Pancreas (tissue), 10 donors: ENCODE data around the gene CHST14. TPM values are rescaled to one million over a fixed set of nuclear protein-coding genes. Genes with fewer than 3 reads are reported as not detected.

ENCODE experiments used
- ATAC-seq, 4 donors: fragments of 200-7000 bp; cut with Tn5 transposase; one replicate each; pipeline versions ENCODE4 v1.8.0 to v1.9.1; 2020; ENCODE audit warnings: mild to moderate bottlenecking in 4 of 4, moderate library complexity in 4 of 4
- DNase-seq, 6 donors: peaks; one replicate each; pipeline ENCODE4 v3.0.0-alpha.2; 2020
- FAIRE-seq: peaks from 2 replicates; lab custom pipeline; 2012; peaks lifted over from hg19 to GRCh38; lab: Jason Lieb, UNC
- H3K27ac ChIP-seq, 4 donors: fragments of 200-600 bp; sonication (generic); 1 replicate in 3 of 4; 2 replicates in 1 of 4; pipeline versions ENCODE4 v1.5.0 to v1.8.0; 2020
- H3K27me3 ChIP-seq, 4 donors: fragments of 200-600 bp; one replicate each; pipeline ENCODE4 v1.8.0; 2021
- H3K36me3 ChIP-seq, 3 donors: fragments of 200-600 bp; sonication (generic) in 1 of 3; one replicate each; pipeline versions ENCODE4 v1.5.0 to v1.8.0; 2020 to 2021
- H3K4me1 ChIP-seq, 3 donors: fragments of 200-600 bp; one replicate each; pipeline ENCODE4 v1.8.0; 2021
- H3K4me3 ChIP-seq, 4 donors: fragments of 200-600 bp; sonication (generic) in 2 of 4; one replicate each; pipeline versions ENCODE4 v1.5.0 to v1.8.0; 2020 to 2021
- H3K9me3 ChIP-seq, 4 donors: fragments of 200-600 bp; one replicate each; pipeline ENCODE4 v1.8.0; 2021
- CTCF ChIP-seq, 4 donors: fragments of 200-600 bp; sonication (generic) in 3 of 4; IDR thresholded peaks; one replicate each; pipeline versions ENCODE4 v1.5.0 to v1.8.0; 2021; ENCODE audit warnings: antibody characterized with exemption in 4 of 4
- WGBS, 2 donors: extraction: QIAGEN DNeasy Blood & Tissue Kit; methylation state at CpG; one replicate each; pipeline ENCODE4 v1.1.7; 2013; 5-methylcytosine and 5-hydroxymethylcytosine counted together
- intact Hi-C, 3 donors: fragments of 100-400 bp; cut with DNase I; formaldehyde crosslinking; loops; one replicate each; pipeline versions ENCODE4 v1.11.1 to v1.14.2; 2022
- polyA plus RNA-seq, 2 donors: library from polyadenylated mRNA; stranded (reverse); fragments of 200-250 nt; gene quantifications; one replicate each; pipeline ENCODE4 v1.2.3, GENCODE V29; 2013
- total RNA-seq, 6 donors: library from RNA; stranded (reverse); fragmentation: NEBNext Ultra II Directional in 4 of 6; extraction: Animal tissue kit (Norgen Biotek cat#: 25700) in 4 of 6; gene quantifications; one replicate each; pipeline versions ENCODE4 v1.2.1 to v1.2.4, GENCODE V29; 2021 to 2023
- donor health status: healthy with polysubstance abuse.
- donor health status: DM: no; HTN: no; CAD: no; lungs with moderate emphysema.
- donor health status: DM: no; HTN: no; CAD: no.
- donor health status: control.
- donor health status: control.
- donor health status: Bipolar disorder and iron deficiency.
- donor health status: DM: yes; HTN: yes; CAD: no.
- donor health status: DM: no; HTN: no; CAD: no.
- donor health status: DM: no; HTN: no; CAD: no.
- donor health status: DM: yes; HTN: yes; CAD: no.

The CHST14 gene
- total and polyA plus RNA-seq, 8 donors = 3.1 to 8.9 (median 4.3) TPM

GRCh38 chr15:40493089-40493840 is 22.5 kb downstream of the CHST14 start:
- H3K27me3 ChIP-seq = no peaks in the 10 kb centered on the region
- no peak for TF ChIP-seq CTCF (IDR thresholded peaks at IDR 0.05)
- H3K4me1 ChIP-seq = no peaks in the 10 kb centered on the region
- no peak overlapping the region for H3K4me3 ChIP-seq
- ATAC-seq = no peak
- no peaks in the 10 kb centered on the region for H3K36me3 ChIP-seq
- no peak overlapping the region for H3K27ac ChIP-seq
- no peaks in the 10 kb centered on the region for H3K9me3 ChIP-seq
- no peak for FAIRE-seq
- no peak for DNase-seq
- WGBS, 2 donors = 83 to 86% methylated on average over 8 of the region's 8 CpGs
- intact Hi-C loops = no loop called here

- FAIRE-seq (no peak), DNase-seq (no peak), ATAC-seq (no peak)
- Histone ChIP-seq H3K9me3 (no peaks in the 10 kb centered on the region), H3K27me3 (no peaks in the 10 kb centered on the region), H3K4me1 (no peaks in the 10 kb centered on the region), H3K4me3 (no peak overlapping the region), H3K27ac (no peak overlapping the region), H3K36me3 (no peaks in the 10 kb centered on the region)
- intact Hi-C loops = no loop called here
- WGBS, 2 donors = 93 to 98% methylated on average over 2 of the region's 2 CpGs
- TF ChIP-seq CTCF (IDR thresholded peaks at IDR 0.05) = no peak
These were observed 24.7 kb downstream of the CHST14 start for GRCh38 chr15:40495516-40495915.

GRCh38 chr15:40498418-40498817 is 27.6 kb downstream of the CHST14 start:
- DNase-seq = no peak
- no peaks in the 10 kb centered on the region for H3K27me3 ChIP-seq
- H3K4me3 ChIP-seq = no peak overlapping the region
- H3K9me3 ChIP-seq = no peaks in the 10 kb centered on the region
- intact Hi-C loops = no loop called here
- no peak for TF ChIP-seq CTCF (IDR thresholded peaks at IDR 0.05)
- WGBS, 2 donors = 70 to 75% methylated on average over 5 of the region's 5 CpGs
- no peak for FAIRE-seq
- no peaks in the 10 kb centered on the region for H3K36me3 ChIP-seq
- H3K4me1 ChIP-seq = no peaks in the 10 kb centered on the region
- ATAC-seq = no peak
- no peak overlapping the region for H3K27ac ChIP-seq

GRCh38 chr15:40498891-40499290 is 28.1 kb downstream of the CHST14 start:
- Histone ChIP-seq H3K4me3 (no peak overlapping the region), H3K27me3 (no peaks in the 10 kb centered on the region), H3K9me3 (no peaks in the 10 kb centered on the region), H3K4me1 (no peaks in the 10 kb centered on the region), H3K27ac (no peak overlapping the region), H3K36me3 (no peaks in the 10 kb centered on the region)
- intact Hi-C loops = no loop called here
- DNase-seq (no peak), FAIRE-seq (no peak), ATAC-seq (no peak)
- TF ChIP-seq CTCF (IDR thresholded peaks at IDR 0.05) = no peak
- 78 to 84% methylated on average over 4 of the region's 4 CpGs for WGBS, 2 donors

- intact Hi-C loops = no loop called here
- no peaks in the 10 kb centered on the region for H3K4me1 ChIP-seq
- no peaks in the 10 kb centered on the region for H3K9me3 ChIP-seq
- no peaks in the 10 kb centered on the region for H3K27me3 ChIP-seq
- H3K27ac ChIP-seq = no peak overlapping the region
- DNase-seq = no peak
- no peak overlapping the region for H3K4me3 ChIP-seq
- no peak for FAIRE-seq
- 68 to 72% methylated on average over 4 of the region's 4 CpGs for WGBS, 2 donors
- ATAC-seq = no peak
- H3K36me3 ChIP-seq = no peaks in the 10 kb centered on the region
- no peak for TF ChIP-seq CTCF (IDR thresholded peaks at IDR 0.05)
These were observed 29.1 kb downstream of the CHST14 start for GRCh38 chr15:40499931-40500330.
